BJ (cell line): ENCODE measurements around the gene TTC21A. TPM values are rescaled to one million over a fixed set of nuclear protein-coding genes. Genes with fewer than 3 reads are reported as not detected.

Experiments used
- CTCF ChIA-PET: fragments of 350-600 bp; formaldehyde crosslinking; extraction: SDS; loops from one replicate; lab custom pipeline; 2021; ENCODE audit warnings: antibody characterized with exemption, inconsistent platforms; lab: Yijun Ruan, JAX
- POLR2A ChIA-PET: fragments of 300-600 bp; sonication (Branson Sonifier 250); formaldehyde crosslinking; extraction: SDS; loops from one replicate; lab custom pipeline; 2021; ENCODE audit warnings: antibody characterized with exemption; lab: Charles Lee
- DNase-seq: peaks from one replicate; pipeline ENCODE4 v3.0.0-alpha.2; 2011; ENCODE audit warnings: low read depth
- H3K27me3 ChIP-seq: 2 replicates; pipeline ENCODE4 v1.6.0; 2011; ENCODE audit warnings: low read length; ENCODE audit not compliant: control insufficient read depth, insufficient read depth
- H3K36me3 ChIP-seq: 2 replicates; pipeline ENCODE4 v1.5.1; 2011; ENCODE audit warnings: low read length; ENCODE audit not compliant: control insufficient read depth, insufficient read depth
- H3K4me3 ChIP-seq: 2 replicates; pipeline ENCODE4 v1.5.1; 2011; ENCODE audit warnings: low read depth, mild to moderate bottlenecking, control low read depth, low read length
- polyA plus RNA-seq: library from polyadenylated mRNA; depleted of rRNA; stranded (reverse); fragments of >200 nt; gene quantifications from 2 replicates; pipeline ENCODE4 v1.2.3, GENCODE V29; 2011
- TF ChIP-seq, protein P1 (sequence below): IDR thresholded peaks from 2 replicates; pipeline ENCODE4 v1.5.1; 2011; ENCODE audit warnings: low read depth, mild to moderate bottlenecking, control low read depth, inconsistent platforms, low read length, moderate library complexity; ENCODE audit not compliant: insufficient read depth

TTC21A gene
- polyA plus RNA-seq, 1 experiment: 2.3 TPM

DNA sequence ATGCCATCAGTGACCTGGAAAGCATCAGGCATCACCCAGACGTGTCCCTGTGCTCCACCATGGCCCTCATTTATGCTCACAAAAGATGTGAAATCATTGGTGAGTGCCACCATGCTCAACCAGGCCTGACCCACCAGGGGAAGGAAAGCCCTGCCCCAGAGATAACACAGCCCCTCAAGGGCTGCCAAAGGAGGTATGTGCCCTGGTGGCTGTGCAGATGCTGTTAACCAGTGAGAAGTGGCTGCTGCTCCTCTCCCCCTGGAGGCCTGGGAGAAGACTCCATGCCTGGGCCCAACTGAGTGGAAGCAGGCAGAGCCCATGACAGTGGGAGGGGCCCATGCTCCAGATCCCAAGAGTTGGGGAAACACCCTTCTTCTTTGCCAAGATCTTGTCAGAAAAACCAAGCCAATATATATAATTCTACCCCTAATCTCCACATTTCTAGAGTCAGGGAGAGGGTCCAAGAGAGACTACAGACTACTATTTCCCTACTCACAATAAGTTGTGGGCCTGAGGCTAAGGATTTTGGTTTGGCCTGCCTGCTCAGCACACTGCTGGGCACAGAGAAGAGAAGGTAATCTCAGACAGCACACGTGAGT is 2.7 kb downstream of the TTC21A start:
- ChIA-PET POLR2A (no interaction called here), CTCF (interaction anchor here (3.3 to 4.7 kb wide), 2 partner anchors 17 to 182 kb away, joined by 10 to 25 read pairs; no protein-coding TSS in a partner anchor)
- Histone ChIP-seq H3K36me3 (no peaks in the 10 kb centered on the region), H3K27me3 (no peaks in the 10 kb centered on the region), H3K4me3 (no peak overlapping the region)
- DNase-seq: no peak
- TF ChIP-seq, protein P1, sequence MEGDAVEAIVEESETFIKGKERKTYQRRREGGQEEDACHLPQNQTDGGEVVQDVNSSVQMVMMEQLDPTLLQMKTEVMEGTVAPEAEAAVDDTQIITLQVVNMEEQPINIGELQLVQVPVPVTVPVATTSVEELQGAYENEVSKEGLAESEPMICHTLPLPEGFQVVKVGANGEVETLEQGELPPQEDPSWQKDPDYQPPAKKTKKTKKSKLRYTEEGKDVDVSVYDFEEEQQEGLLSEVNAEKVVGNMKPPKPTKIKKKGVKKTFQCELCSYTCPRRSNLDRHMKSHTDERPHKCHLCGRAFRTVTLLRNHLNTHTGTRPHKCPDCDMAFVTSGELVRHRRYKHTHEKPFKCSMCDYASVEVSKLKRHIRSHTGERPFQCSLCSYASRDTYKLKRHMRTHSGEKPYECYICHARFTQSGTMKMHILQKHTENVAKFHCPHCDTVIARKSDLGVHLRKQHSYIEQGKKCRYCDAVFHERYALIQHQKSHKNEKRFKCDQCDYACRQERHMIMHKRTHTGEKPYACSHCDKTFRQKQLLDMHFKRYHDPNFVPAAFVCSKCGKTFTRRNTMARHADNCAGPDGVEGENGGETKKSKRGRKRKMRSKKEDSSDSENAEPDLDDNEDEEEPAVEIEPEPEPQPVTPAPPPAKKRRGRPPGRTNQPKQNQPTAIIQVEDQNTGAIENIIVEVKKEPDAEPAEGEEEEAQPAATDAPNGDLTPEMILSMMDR: no peak

DNA sequence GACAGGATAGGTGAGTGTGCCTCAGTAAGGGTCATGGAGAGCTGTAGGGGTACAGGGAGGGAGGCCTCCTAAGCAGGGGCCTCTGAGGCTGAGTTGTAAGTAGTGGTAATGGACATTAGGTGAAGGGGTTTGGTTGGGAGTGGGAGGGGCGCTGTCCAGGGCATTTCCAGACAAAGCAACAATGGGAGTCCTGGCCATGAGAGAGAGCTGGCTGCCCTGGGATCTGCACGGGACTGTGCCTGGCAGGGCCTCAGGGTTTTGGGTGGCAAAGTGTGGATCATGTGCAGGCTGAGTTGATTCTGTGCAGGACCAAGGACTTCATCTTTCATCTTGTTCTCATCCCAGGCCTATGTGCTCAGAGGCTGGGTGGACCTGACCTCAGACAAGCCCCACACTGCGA is 4.6 kb downstream of the TTC21A start:
- DNase-seq: no peak
- H3K4me3 ChIP-seq: no peak overlapping the region
- CTCF ChIA-PET: interaction anchor here (1.0 to 3.3 kb wide), 2 partner anchors 14 to 180 kb away, joined by 3 to 10 read pairs; no protein-coding TSS in a partner anchor
- no peaks in the 10 kb centered on the region for H3K36me3 ChIP-seq
- H3K27me3 ChIP-seq: no peaks in the 10 kb centered on the region
- TF ChIP-seq, protein P1: no peak
- POLR2A ChIA-PET: no interaction called here

DNA sequence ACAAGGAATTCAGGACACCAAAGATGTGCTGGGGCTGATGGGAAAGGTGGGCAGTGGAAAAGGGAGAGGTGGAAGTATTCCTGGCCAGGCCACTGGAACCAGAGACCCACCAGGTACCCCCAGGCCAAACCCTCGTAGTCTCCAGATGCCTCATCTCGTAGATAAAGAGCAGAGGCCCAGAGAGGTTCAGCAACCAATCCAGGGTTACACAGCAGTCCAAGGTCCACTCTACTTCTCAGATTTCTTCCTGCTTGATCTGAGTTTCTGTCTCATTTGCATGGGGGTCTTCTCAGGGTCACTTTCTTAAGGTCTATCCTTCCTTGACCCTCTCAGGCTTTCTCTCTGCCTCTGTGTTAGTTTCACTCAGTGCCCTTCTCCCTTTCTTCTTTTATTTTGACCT is 5.1 kb downstream of the TTC21A start:
- Histone ChIP-seq H3K27me3 (no peaks in the 10 kb centered on the region), H3K36me3 (no peaks in the 10 kb centered on the region), H3K4me3 (no peak overlapping the region)
- ChIA-PET POLR2A (no interaction called here), CTCF (no interaction called here)
- TF ChIP-seq, protein P1: no peak
- no peak for DNase-seq

DNA sequence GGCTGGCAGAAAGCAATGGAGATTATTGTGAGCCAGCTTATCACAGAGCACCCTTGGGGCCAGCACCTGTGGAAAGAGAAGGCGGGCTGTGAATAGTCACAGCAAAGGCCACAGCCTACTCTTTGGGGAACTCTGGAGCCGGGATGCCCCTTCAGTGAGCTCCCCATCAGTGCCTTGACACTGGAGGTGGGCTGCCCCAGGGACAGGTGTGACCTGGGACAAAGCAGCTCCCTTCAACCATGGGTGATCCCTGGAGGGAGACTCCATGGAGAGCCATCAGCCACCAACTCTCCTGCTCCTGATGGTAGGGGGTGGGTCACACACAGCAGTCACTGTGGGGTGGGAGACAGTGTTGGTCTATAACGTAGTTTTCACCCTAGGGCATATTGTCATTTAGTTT is 5.8 kb downstream of the TTC21A start:
- no peaks in the 10 kb centered on the region for H3K36me3 ChIP-seq
- POLR2A ChIA-PET: no interaction called here
- CTCF ChIA-PET: no interaction called here

DNA sequence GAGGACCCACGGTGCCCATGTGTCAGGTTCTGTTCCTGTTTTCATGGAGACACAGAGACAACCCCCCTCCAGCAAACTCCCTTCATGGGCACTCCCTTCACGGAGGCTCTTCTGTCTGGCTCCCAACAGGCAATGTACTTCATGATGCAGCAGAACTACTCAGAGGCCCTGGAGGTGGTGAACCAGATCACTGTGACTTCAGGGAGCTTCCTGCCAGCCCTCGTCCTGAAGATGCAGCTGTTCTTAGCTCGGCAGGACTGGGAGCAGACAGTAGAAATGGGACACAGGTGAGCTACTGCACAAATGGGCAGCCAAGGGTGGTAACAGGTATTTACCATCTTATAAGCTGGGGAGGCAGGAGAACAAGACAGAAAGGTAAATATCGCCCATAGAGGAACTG is 7.0 kb downstream of the TTC21A start:
- Histone ChIP-seq H3K27me3 (no peaks in the 10 kb centered on the region), H3K4me3 (no peak overlapping the region), H3K36me3 (no peaks in the 10 kb centered on the region)
- TF ChIP-seq, protein P1: no peak
- POLR2A ChIA-PET: no interaction called here
- DNase-seq: no peak
- CTCF ChIA-PET: interaction anchor here (0.8 to 2.8 kb wide), 2 partner anchors 13 to 174 kb away, joined by 3 to 14 read pairs; no protein-coding TSS in a partner anchor

More for the DNA sequence above, 5.8 kb downstream of the TTC21A start:
- Histone ChIP-seq H3K4me3 (no peak overlapping the region), H3K27me3 (no peaks in the 10 kb centered on the region)
- DNase-seq: no peak
- TF ChIP-seq, protein P1: no peak
